Mesenchymal stem cell (in vitro differentiated cells and primary cell): ENCODE results near the gene RAPGEF4.

Source experiments
- DNase-seq: peaks from one replicate; pipeline ENCODE4 v3.0.0-alpha.2; 2013
- H2AFZ ChIP-seq: one replicate; pipeline ENCODE4 v1.6.1; 2013; ENCODE audit warnings: low read depth, mild to moderate bottlenecking, control low read depth, inconsistent platforms, low read length, moderate library complexity
- H2AK5ac ChIP-seq: 2 replicates; pipeline ENCODE4 v1.6.1; 2013; ENCODE audit warnings: low read length, moderate library complexity, mild to moderate bottlenecking, inconsistent platforms; ENCODE audit not compliant: severe bottlenecking
- H2BK120ac ChIP-seq: one replicate; pipeline ENCODE4 v1.6.1; 2013; ENCODE audit warnings: low read depth, mild to moderate bottlenecking, inconsistent platforms, low read length, moderate library complexity
- H2BK12ac ChIP-seq, 2 experiments: one replicate each; pipeline ENCODE4 v1.6.1; 2013; ENCODE audit warnings: inconsistent platforms in 2 of 2, low read length in 2 of 2, mild to moderate bottlenecking in 2 of 2, moderate library complexity in 2 of 2, control low read depth in 1 of 2
- H2BK15ac ChIP-seq: one replicate; pipeline ENCODE4 v1.6.1; 2013; ENCODE audit warnings: mild to moderate bottlenecking, low read depth, inconsistent platforms; ENCODE audit not compliant: poor library complexity, severe bottlenecking
- H2BK5ac ChIP-seq: 2 replicates; pipeline ENCODE4 v1.6.1; 2013; ENCODE audit warnings: low read depth, mild to moderate bottlenecking, low read length, control low read depth, inconsistent platforms; ENCODE audit not compliant: poor library complexity, severe bottlenecking
- H3K14ac ChIP-seq, 2 experiments: one replicate each; pipeline ENCODE4 v1.6.1; 2013; ENCODE audit warnings: inconsistent platforms in 2 of 2, low read length in 2 of 2, control low read depth in 1 of 2, mild to moderate bottlenecking in 1 of 2, moderate library complexity in 1 of 2
- H3K18ac ChIP-seq, 2 experiments: one replicate each; pipeline ENCODE4 v1.6.1; 2013; ENCODE audit warnings: inconsistent platforms in 2 of 2, low read length in 2 of 2, control low read depth in 1 of 2, low read depth in 1 of 2, mild to moderate bottlenecking in 1 of 2
- H3K23ac ChIP-seq, 2 experiments: one replicate each; pipeline ENCODE4 v1.6.1; 2013; ENCODE audit warnings: inconsistent platforms in 2 of 2, low read length in 2 of 2, mild to moderate bottlenecking in 2 of 2, moderate library complexity in 2 of 2, control low read depth in 1 of 2
- H3K27ac ChIP-seq: 2 replicates; pipeline ENCODE4 v1.5.1; 2013; ENCODE audit warnings: mild to moderate bottlenecking, moderate library complexity, low read length, control low read depth, inconsistent platforms; ENCODE audit not compliant: poor library complexity, severe bottlenecking
- H3K27me3 ChIP-seq, 2 experiments: 2 replicates each; pipeline versions ENCODE4 v1.6.1 to v1.7.0; 2013; ENCODE audit warnings: low read length in 2 of 2, mild to moderate bottlenecking in 2 of 2, moderate library complexity in 2 of 2, control low read depth in 1 of 2, inconsistent platforms in 1 of 2; ENCODE audit not compliant: control insufficient read depth in 1 of 2, insufficient read depth in 1 of 2
- H3K36me3 ChIP-seq, 2 experiments: 2 replicates each; pipeline versions ENCODE4 v1.6.1 to v1.7.0; 2013; ENCODE audit warnings: low read length in 2 of 2, control low read depth in 1 of 2, inconsistent platforms in 1 of 2, low read depth in 1 of 2, mild to moderate bottlenecking in 1 of 2; ENCODE audit not compliant: insufficient read depth in 2 of 2, control insufficient read depth in 1 of 2
- H3K4ac ChIP-seq, 2 experiments: one replicate each; pipeline ENCODE4 v1.6.1; 2013; ENCODE audit warnings: inconsistent platforms in 2 of 2, low read length in 2 of 2, mild to moderate bottlenecking in 2 of 2, moderate library complexity in 2 of 2, control low read depth in 1 of 2, low read depth in 1 of 2
- H3K4me1 ChIP-seq: 2 replicates; pipeline ENCODE4 v1.6.1; 2013; ENCODE audit warnings: low read depth, low read length, control low read depth; ENCODE audit not compliant: control insufficient read depth, insufficient read depth
- H3K4me2 ChIP-seq: 2 replicates; pipeline ENCODE4 v1.6.1; 2013; ENCODE audit warnings: low read length, mild to moderate bottlenecking, inconsistent platforms; ENCODE audit not compliant: poor library complexity, severe bottlenecking
- H3K4me3 ChIP-seq, 2 experiments: 2 replicates each; pipeline versions ENCODE4 v1.5.1 to v1.7.0; 2013; ENCODE audit warnings: low read length in 2 of 2, mild to moderate bottlenecking in 2 of 2, control low read depth in 1 of 2, low read depth in 1 of 2; ENCODE audit not compliant: insufficient read depth in 1 of 2
- H3K79me1 ChIP-seq: replicated peaks from 2 replicates; pipeline ENCODE4 v1.6.1; 2013; ENCODE audit warnings: mild to moderate bottlenecking, control low read depth, low read length, inconsistent platforms; ENCODE audit not compliant: poor library complexity, severe bottlenecking
- H3K9ac ChIP-seq: 2 replicates; pipeline ENCODE4 v1.7.0; 2013; ENCODE audit warnings: mild to moderate bottlenecking, low read length, moderate library complexity
- H3K9me3 ChIP-seq: 2 replicates; pipeline ENCODE4 v1.7.0; 2013; ENCODE audit warnings: mild to moderate bottlenecking, low read length; ENCODE audit not compliant: control insufficient read depth
- H4K8ac ChIP-seq: one replicate; pipeline ENCODE4 v1.6.1; 2013; ENCODE audit warnings: inconsistent platforms, mild to moderate bottlenecking, low read length, moderate library complexity
- H4K91ac ChIP-seq: one replicate; pipeline ENCODE4 v1.6.1; 2013; ENCODE audit warnings: mild to moderate bottlenecking, low read length, inconsistent platforms
- WGBS: methylation state at CpG from one replicate; pipeline ENCODE4 v1.1.7; 2013; ENCODE audit warnings: mixed read lengths; 5-methylcytosine and 5-hydroxymethylcytosine counted together

RAPGEF4 gene

GRCh38 chr2:172698041-172698863 is 37.4 kb upstream of the RAPGEF4 start:
- peak overlapping the region; percentile 11 for H4K91ac ChIP-seq
- no peaks in the 10 kb centered on the region for H3K9me3 ChIP-seq
- peak overlapping the region; percentile 63 for H4K8ac ChIP-seq
- peaks cover 5% of the 10 kb centered on the region for H3K4me1 ChIP-seq
- H3K23ac ChIP-seq, result no peak overlapping the region
- H3K27me3 ChIP-seq, result no peaks in the 10 kb centered on the region
- no peak overlapping the region for H2BK120ac ChIP-seq
- H3K18ac ChIP-seq, result peak overlapping the region in 1 of 2 experiments; percentile 46
- H3K79me1 ChIP-seq, result no peaks in the 10 kb centered on the region
- no peak overlapping the region for H2AFZ ChIP-seq
- H3K9ac ChIP-seq, result no peak overlapping the region
- H3K36me3 ChIP-seq, result no peaks in the 10 kb centered on the region
- DNase-seq, result peak; percentile 87
- no peak overlapping the region for H2BK5ac ChIP-seq
- H3K4ac ChIP-seq, result no peak overlapping the region
- no peak overlapping the region for H3K4me3 ChIP-seq
- no peak overlapping the region for H2BK12ac ChIP-seq
- no peak overlapping the region for H3K4me2 ChIP-seq
- peak overlapping the region; percentile 24 for H3K27ac ChIP-seq
- no peak overlapping the region for H3K14ac ChIP-seq
- peak overlapping the region; percentile 86 for H2BK15ac ChIP-seq
- H2AK5ac ChIP-seq, result peak overlapping the region; percentile 75
- 62% methylated on average over 4 of the region's 5 CpGs for WGBS

GRCh38 chr2:172701250-172701649 is 34.4 kb upstream of the RAPGEF4 start:
- WGBS, result 6% methylated on average over 1 of the region's 1 CpG
- H4K91ac ChIP-seq, result no peak overlapping the region
- H3K4ac ChIP-seq, result no peak overlapping the region
- H3K79me1 ChIP-seq, result no peaks in the 10 kb centered on the region
- H3K27ac ChIP-seq, result no peak overlapping the region
- H3K9me3 ChIP-seq, result no peaks in the 10 kb centered on the region
- H2AK5ac ChIP-seq, result no peak overlapping the region
- H2BK120ac ChIP-seq, result no peak overlapping the region
- no peak overlapping the region for H4K8ac ChIP-seq
- no peak overlapping the region for H2BK5ac ChIP-seq
- no peak overlapping the region for H3K18ac ChIP-seq
- H3K9ac ChIP-seq, result no peak overlapping the region
- H3K4me2 ChIP-seq, result no peak overlapping the region
- no peak overlapping the region for H3K14ac ChIP-seq
- no peak overlapping the region for H2AFZ ChIP-seq
- H2BK12ac ChIP-seq, result no peak overlapping the region
- H3K4me1 ChIP-seq, result peaks cover 3% of the 10 kb centered on the region
- H3K36me3 ChIP-seq, result no peaks in the 10 kb centered on the region
- DNase-seq, result peak; percentile 52
- no peak overlapping the region for H3K4me3 ChIP-seq
- H3K27me3 ChIP-seq, result no peaks in the 10 kb centered on the region
- H3K23ac ChIP-seq, result no peak overlapping the region
- no peak overlapping the region for H2BK15ac ChIP-seq

GRCh38 chr2:172702451-172702850 is 33.2 kb upstream of the RAPGEF4 start:
- no peaks in the 10 kb centered on the region for H3K79me1 ChIP-seq
- H3K27ac ChIP-seq, result no peak overlapping the region
- DNase-seq, result no peak
- H3K4me3 ChIP-seq, result no peak overlapping the region
- H3K4me2 ChIP-seq, result no peak overlapping the region
- 100% methylated on average over 1 of the region's 1 CpG for WGBS
- no peak overlapping the region for H3K23ac ChIP-seq
- H2BK12ac ChIP-seq, result no peak overlapping the region
- no peak overlapping the region for H3K9ac ChIP-seq
- H2BK120ac ChIP-seq, result no peak overlapping the region
- no peaks in the 10 kb centered on the region for H3K36me3 ChIP-seq
- H2BK5ac ChIP-seq, result no peak overlapping the region
- H2AFZ ChIP-seq, result no peak overlapping the region
- no peak overlapping the region for H3K4ac ChIP-seq
- H2AK5ac ChIP-seq, result no peak overlapping the region
- no peak overlapping the region for H4K91ac ChIP-seq
- no peaks in the 10 kb centered on the region for H3K27me3 ChIP-seq
- H2BK15ac ChIP-seq, result no peak overlapping the region
- H3K4me1 ChIP-seq, result peaks cover 3% of the 10 kb centered on the region
- no peak overlapping the region for H3K18ac ChIP-seq
- no peak overlapping the region for H4K8ac ChIP-seq
- no peak overlapping the region for H3K14ac ChIP-seq
- no peaks in the 10 kb centered on the region for H3K9me3 ChIP-seq

GRCh38 chr2:172704072-172704936 is 31.3 kb upstream of the RAPGEF4 start:
- no peak overlapping the region for H3K9ac ChIP-seq
- no peak overlapping the region for H3K4me3 ChIP-seq
- WGBS, result 81% methylated on average over 10 of the region's 11 CpGs
- no peak overlapping the region for H2BK120ac ChIP-seq
- H2AFZ ChIP-seq, result no peak overlapping the region
- no peaks in the 10 kb centered on the region for H3K36me3 ChIP-seq
- H3K4me1 ChIP-seq, result no peaks in the 10 kb centered on the region
- no peaks in the 10 kb centered on the region for H3K27me3 ChIP-seq
- H3K9me3 ChIP-seq, result no peaks in the 10 kb centered on the region
- H3K79me1 ChIP-seq, result no peaks in the 10 kb centered on the region
- H3K23ac ChIP-seq, result no peak overlapping the region
- no peak overlapping the region for H2BK5ac ChIP-seq
- H2BK12ac ChIP-seq, result no peak overlapping the region
- H2AK5ac ChIP-seq, result no peak overlapping the region
- peak; percentile 51 for DNase-seq
- no peak overlapping the region for H2BK15ac ChIP-seq
- no peak overlapping the region for H4K8ac ChIP-seq
- no peak overlapping the region for H3K18ac ChIP-seq
- H3K14ac ChIP-seq, result no peak overlapping the region
- H4K91ac ChIP-seq, result no peak overlapping the region
- H3K27ac ChIP-seq, result no peak overlapping the region
- no peak overlapping the region for H3K4ac ChIP-seq
- H3K4me2 ChIP-seq, result no peak overlapping the region
